Testis (tissue), 3 donors: ENCODE measurements around the gene MEN1. TPM values are rescaled to one million over a fixed set of nuclear protein-coding genes. Genes with fewer than 3 reads are reported as not detected.

Experiments used
- DNase-seq: peaks from one replicate; pipeline ENCODE4 v3.0.0-alpha.2; 2019
- H3K27ac ChIP-seq, 2 donors: fragments of 200-600 bp; sonication (generic); one replicate each; pipeline ENCODE4 v1.5.1; 2019
- H3K27me3 ChIP-seq: fragments of 200-600 bp; sonication (generic); one replicate; pipeline ENCODE4 v1.5.1; 2019
- H3K36me3 ChIP-seq: fragments of 200-600 bp; sonication (generic); one replicate; pipeline ENCODE4 v1.5.1; 2017; ENCODE audit warnings: low read depth; ENCODE audit errors: missing control alignments
- H3K4me1 ChIP-seq: fragments of 200-600 bp; sonication (generic); one replicate; pipeline ENCODE4 v1.5.1; 2019
- H3K4me3 ChIP-seq, 2 donors: fragments of 200-600 bp; sonication (generic); one replicate each; pipeline ENCODE4 v1.5.1; 2017 to 2019
- H3K9me3 ChIP-seq: fragments of 200-600 bp; sonication (generic); one replicate; pipeline ENCODE4 v1.5.1; 2017
- POLR2A ChIP-seq: fragments of 450-650 bp; IDR thresholded peaks from one replicate; pipeline ENCODE4 v1.6.1; 2017; ENCODE audit warnings: antibody characterized with exemption, mild to moderate bottlenecking, moderate library complexity
- WGBS, 2 donors: methylation state at CpG; one replicate each; pipeline ENCODE4 v1.1.5; 2018; 5-methylcytosine and 5-hydroxymethylcytosine counted together
- intact Hi-C: fragments of 100-400 bp; cut with DNase I; formaldehyde crosslinking; loops from one replicate; pipeline ENCODE4 v1.15.1; 2023; ENCODE audit warnings: low total_unique reads
- polyA plus RNA-seq: library from polyadenylated mRNA; stranded (reverse); fragments of 350-450 nt; fragmentation: Illumina TruSeq; extraction: RNeasy Lipid Tissue Mini Kit (QIAGEN cat#74804); gene quantifications from one replicate; pipeline ENCODE4 v1.2.3, GENCODE V29; 2014; ENCODE audit warnings: low read depth, low replicate concordance; ENCODE audit not compliant: insufficient read depth
- total RNA-seq, 2 donors: library from RNA; depleted of rRNA; stranded (reverse); fragments of >200 nt; gene quantifications; one replicate each; pipeline ENCODE4 v1.2.3, GENCODE V29; 2016
- TF ChIP-seq, protein P1 (sequence below), 3 experiments: fragments of 450-650 bp in 2 of 3; fragments of 200-600 bp in 1 of 3; sonication (generic) in 1 of 3; IDR thresholded peaks; one replicate each; pipeline ENCODE4 v1.5.1; 2016 to 2019; ENCODE audit warnings: antibody characterized with exemption in 3 of 3, mild to moderate bottlenecking in 2 of 3, moderate library complexity in 1 of 3

The MEN1 gene
- total and polyA plus RNA-seq, 3 donors from 2014 or later: 29.7 to 40.8 (median 36.7) TPM

DNA sequence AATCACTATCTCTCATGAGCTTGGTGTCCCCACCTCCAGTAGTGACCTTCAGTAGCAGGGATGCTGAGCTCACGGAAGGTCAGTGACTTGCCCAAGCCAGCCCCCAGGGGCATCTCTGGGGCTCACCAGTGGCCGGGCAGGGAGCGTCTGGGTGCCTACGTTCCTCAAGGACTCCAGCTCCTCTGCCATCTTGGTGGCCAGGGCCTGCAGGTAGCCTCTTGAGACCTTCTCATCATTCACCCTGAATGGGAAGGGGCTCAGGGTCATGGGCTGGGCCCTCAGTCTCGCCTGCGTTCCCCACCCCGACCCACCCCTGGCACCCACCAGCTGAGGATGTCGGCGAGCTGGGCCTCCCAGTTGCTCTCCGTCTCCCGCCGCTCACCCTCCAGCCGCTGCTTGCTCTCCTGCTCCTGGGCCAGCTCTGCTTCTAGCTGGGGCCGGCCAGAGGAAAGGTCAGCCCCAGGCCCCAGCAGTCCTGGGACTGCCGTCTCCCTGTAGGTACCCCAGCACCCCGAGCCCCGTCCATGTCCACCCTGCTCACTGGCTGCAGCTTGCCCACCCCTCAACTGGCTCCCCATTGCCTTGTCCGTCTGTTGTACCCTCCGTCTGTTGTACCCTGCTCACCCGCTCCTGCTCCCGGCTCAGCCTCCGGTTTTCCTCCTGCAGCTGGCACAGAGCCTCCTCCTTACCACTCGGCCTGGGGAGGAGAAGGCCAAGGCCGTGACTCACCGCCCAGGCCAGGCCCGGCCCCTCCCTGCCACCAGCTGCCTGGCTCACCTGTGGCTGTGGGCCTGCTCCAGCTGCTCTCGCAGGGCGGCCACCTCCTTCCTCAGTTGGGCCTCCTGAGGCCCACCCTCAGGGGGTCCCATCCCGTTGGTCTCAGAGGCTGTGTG lies 24.6 kb upstream of the MEN1 start:
- peak; percentile 66 for DNase-seq
- Histone ChIP-seq H3K36me3 (no peaks in the 10 kb centered on the region), H3K9me3 (no peaks in the 10 kb centered on the region), H3K4me1 (no peaks in the 10 kb centered on the region), H3K27me3 (no peaks in the 10 kb centered on the region), H3K27ac (no peak overlapping the region), H3K4me3 (no peak overlapping the region)
- 73 to 86% methylated on average over 19 to 24 of the region's 29 CpGs for WGBS, 2 donors
- intact Hi-C loops: no loop called here
- no peak for TF ChIP-seq POLR2A
- TF ChIP-seq, protein P1, sequence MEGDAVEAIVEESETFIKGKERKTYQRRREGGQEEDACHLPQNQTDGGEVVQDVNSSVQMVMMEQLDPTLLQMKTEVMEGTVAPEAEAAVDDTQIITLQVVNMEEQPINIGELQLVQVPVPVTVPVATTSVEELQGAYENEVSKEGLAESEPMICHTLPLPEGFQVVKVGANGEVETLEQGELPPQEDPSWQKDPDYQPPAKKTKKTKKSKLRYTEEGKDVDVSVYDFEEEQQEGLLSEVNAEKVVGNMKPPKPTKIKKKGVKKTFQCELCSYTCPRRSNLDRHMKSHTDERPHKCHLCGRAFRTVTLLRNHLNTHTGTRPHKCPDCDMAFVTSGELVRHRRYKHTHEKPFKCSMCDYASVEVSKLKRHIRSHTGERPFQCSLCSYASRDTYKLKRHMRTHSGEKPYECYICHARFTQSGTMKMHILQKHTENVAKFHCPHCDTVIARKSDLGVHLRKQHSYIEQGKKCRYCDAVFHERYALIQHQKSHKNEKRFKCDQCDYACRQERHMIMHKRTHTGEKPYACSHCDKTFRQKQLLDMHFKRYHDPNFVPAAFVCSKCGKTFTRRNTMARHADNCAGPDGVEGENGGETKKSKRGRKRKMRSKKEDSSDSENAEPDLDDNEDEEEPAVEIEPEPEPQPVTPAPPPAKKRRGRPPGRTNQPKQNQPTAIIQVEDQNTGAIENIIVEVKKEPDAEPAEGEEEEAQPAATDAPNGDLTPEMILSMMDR (IDR thresholded peaks at IDR 0.05): no peak

DNA sequence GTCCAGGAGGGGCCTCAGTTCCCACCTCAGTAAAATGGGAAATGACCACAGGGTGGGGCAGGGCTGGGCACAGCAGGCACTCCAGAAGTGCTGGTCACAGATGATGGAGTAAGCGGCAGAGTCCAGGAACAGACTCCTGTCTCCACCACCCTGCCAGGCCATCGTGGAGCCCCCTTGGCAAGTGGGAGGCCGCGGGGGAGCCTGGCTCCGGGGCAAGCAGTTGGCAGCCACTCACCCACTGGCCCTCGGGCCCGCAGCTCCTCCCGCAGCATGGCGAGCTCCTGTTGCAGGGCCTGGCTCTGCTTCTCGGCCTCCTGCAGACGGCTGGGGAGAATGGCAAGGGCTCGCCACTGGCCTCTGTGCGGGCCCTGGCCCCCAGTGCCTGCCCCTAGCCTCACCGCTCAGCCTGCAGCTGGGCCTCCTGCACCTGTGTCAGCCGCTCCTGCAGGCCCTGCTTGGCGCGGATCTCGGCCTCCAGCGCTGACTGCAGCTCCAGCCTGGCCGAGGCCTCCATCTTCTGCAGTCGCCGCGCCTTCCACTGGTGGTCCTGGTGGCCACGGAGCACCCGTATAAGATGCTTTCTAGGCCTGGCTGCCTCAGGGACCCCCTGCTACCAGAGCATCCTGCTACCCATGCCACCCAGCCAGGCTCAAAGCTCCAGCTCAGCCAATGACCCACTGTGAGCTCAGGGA lies 23.8 kb upstream of the MEN1 start:
- Histone ChIP-seq H3K27ac (no peak overlapping the region), H3K4me3 (no peak overlapping the region), H3K36me3 (no peaks in the 10 kb centered on the region), H3K9me3 (no peaks in the 10 kb centered on the region), H3K27me3 (no peaks in the 10 kb centered on the region), H3K4me1 (no peaks in the 10 kb centered on the region)
- TF ChIP-seq POLR2A: no peak
- TF ChIP-seq, protein P1 (IDR thresholded peaks at IDR 0.05): no peak
- no peak for DNase-seq
- intact Hi-C loops: no loop called here
- 93% methylated on average over 8 to 25 of the region's 25 CpGs for WGBS, 2 donors

DNA sequence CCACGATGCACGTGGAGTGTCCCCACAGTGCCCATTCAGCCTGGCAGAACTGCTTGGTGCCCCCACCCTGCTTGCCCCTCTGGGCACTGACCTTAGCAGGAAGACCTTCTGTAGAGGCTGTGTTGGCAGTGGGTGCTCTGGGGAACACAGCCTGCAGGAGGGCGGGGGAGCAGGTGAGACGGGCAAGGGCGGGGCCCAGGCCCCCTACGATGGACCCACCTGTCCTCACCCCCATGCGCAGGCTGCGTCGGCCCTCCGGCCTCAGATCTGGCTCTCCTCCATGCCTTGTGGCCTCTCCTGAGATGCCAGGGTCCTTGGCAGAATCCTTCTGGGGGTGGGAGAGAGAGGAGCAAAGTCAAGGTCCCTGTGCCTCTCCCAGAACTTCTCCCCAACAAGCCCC lies 23.2 kb upstream of the MEN1 start:
- no peak overlapping the region for H3K4me3 ChIP-seq
- H3K4me1 ChIP-seq: no peaks in the 10 kb centered on the region
- TF ChIP-seq, protein P1 (IDR thresholded peaks at IDR 0.05): no peak
- TF ChIP-seq POLR2A: no peak
- H3K9me3 ChIP-seq: no peaks in the 10 kb centered on the region
- no peak for DNase-seq
- intact Hi-C loops: no loop called here
- WGBS, 2 donors: 87 to 92% methylated on average over 7 to 10 of the region's 10 CpGs
- H3K27me3 ChIP-seq: no peaks in the 10 kb centered on the region
- no peak overlapping the region for H3K27ac ChIP-seq
- H3K36me3 ChIP-seq: no peaks in the 10 kb centered on the region

DNA sequence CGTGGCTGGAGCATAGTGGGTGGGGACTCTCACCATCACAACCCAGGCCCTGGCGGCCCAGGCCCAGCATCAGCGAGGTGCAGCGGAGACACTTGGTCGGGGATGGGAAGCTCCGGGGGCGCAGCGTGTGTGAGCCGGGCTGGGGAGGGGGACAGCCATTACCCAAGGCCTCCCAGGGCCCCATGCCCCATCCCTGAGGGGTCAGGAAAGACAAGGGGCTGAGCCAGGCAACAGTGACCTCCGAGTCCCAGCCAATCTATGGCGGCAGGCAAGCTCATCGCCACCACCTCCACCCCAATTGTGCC lies 22.8 kb upstream of the MEN1 start:
- intact Hi-C loops: no loop called here
- H3K4me1 ChIP-seq: no peaks in the 10 kb centered on the region
- H3K27ac ChIP-seq: no peak overlapping the region
- H3K4me3 ChIP-seq: no peak overlapping the region
- TF ChIP-seq POLR2A: no peak
- TF ChIP-seq, protein P1 (IDR thresholded peaks at IDR 0.05): no peak
- whole genome bisulfite sequencing, 2 donors: 96 to 97% methylated on average over 9 to 12 of the region's 12 CpGs
- H3K27me3 ChIP-seq: no peaks in the 10 kb centered on the region
- H3K9me3 ChIP-seq: no peaks in the 10 kb centered on the region
- no peak for DNase-seq
- no peaks in the 10 kb centered on the region for H3K36me3 ChIP-seq
